NCI-H82 (cell line): ENCODE measurements around the gene LRRC8D.

Source experiments
- DNase-seq: peaks from one replicate; lab custom pipeline; 2025; lab: John Stamatoyannopoulos, UW

The LRRC8D gene

DNA sequence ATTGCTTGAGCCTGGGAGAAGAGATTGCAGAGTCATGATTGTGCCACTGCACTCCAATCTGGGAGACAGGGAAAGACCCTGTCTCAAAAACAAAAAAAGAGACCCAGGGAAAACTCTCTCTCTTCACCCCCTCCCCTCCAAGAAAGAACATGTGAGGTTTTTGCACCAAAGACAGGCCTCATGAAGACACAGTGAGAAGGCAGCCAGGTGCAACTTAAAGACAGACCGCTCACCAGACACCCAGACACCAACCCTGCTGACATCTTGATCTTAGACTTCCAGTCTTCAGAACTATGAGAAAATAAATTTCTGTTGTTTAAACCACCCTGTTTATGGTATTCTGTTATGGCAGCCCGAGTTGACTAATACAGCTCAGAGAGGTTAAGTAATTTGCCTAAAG, 13.3 kb upstream of the LRRC8D start:
- DNase-seq: no peak

- DNase-seq: peak; percentile 42
Measured at GRCh38 chr1:89807983-89808382, 12.8 kb upstream of the LRRC8D start.

DNA sequence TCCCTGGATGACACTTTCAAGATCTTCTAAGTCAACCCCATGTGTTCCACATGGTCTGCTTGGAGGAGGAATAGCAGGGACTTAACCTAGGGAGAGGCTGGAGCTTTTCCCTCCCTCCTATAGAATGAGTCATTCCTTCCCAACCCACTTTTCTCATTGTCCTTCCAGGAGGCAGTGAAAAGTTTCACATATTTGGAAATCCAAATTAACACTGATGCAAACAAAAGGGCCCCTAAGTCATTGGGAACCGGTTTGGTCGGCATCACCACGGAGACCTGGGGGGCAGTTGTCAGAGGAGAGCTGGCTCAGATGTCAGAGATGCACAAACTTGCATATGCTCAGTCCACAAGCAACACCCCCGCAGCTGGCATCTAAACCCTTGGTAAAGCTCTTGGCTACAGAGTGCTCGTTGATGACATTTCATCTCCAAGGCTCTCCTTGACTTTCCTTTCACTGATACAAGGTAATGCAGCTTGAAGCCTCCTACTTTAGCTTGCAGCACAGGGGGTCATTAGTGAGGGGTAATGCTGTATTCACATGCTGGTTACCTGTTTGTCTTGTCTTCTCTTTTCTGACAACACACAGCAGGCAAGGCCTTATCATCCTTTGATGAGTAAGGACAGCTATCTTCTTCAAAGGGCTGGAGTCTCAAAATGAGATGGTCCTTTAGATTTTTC, 12.3 kb upstream of the LRRC8D start:
- no peak for DNase-seq

- DNase-seq: no peak
Measured at GRCh38 chr1:89809556-89809955, 11.3 kb upstream of the LRRC8D start.

GRCh38 chr1:89810302-89810701, 10.5 kb upstream of the LRRC8D start:
- no peak for DNase-seq

GRCh38 chr1:89810880-89811279, 10.0 kb upstream of the LRRC8D start:
- no peak for DNase-seq

DNA sequence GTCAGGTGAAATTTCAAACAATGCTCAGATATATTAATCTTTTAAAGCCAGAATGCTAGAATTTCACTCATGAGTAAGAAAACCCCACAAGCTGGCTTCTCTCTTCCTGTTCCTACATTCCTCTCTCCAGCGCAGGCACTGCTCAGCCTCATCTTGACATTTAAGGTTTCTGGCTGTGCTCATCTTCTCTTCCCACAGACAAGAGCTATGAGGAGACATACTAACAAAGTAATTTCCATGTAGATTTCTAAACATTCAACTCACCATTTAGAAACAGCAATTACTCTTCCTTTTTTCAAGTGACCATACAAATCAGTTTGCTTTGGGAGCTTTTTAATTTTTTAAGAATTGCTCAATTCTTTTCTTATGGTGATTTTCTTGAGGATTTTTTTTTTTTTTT, 7.8 kb upstream of the LRRC8D start:
- no peak for DNase-seq

- DNase-seq: no peak
Measured at GRCh38 chr1:89815040-89815439, 5.8 kb upstream of the LRRC8D start.

DNA sequence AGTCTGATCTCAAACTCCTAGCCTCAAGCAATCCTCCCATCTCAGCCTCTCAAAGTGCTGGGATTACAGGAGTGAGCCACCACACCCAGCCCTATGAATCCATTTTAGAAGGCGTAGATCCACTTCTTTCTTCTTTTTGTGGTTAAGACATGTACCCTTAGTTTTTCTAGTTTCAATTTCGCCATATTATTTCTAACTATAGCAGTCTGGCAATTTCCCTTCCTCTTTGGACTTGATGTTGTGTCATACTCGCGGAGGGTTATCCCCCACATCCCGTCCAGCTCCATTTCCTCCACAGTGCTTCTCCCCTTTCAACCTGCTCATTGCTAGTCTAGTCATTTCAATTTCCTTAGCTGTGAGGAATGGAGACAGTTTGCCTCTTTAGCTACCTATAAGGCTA, 5.2 kb upstream of the LRRC8D start:
- no peak for DNase-seq

DNA sequence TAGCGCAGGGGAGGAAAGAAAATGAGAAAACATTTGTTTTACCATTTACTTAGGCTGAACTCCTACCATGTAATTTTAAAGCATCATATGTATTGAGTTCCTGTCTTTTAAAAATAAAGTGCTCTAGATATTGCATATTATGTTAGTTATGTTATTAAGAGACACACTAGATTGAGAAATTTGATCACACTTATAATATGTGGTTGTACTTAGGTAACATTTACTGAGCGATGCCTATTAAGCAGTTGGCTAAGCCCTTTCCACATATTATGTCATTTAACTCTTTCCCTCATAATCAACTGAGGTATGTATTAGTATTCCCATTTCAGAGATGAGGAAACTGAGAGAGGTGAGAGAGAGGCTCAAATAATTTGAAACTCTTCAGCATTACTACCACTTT, 4.5 kb upstream of the LRRC8D start:
- DNase-seq: no peak

DNA sequence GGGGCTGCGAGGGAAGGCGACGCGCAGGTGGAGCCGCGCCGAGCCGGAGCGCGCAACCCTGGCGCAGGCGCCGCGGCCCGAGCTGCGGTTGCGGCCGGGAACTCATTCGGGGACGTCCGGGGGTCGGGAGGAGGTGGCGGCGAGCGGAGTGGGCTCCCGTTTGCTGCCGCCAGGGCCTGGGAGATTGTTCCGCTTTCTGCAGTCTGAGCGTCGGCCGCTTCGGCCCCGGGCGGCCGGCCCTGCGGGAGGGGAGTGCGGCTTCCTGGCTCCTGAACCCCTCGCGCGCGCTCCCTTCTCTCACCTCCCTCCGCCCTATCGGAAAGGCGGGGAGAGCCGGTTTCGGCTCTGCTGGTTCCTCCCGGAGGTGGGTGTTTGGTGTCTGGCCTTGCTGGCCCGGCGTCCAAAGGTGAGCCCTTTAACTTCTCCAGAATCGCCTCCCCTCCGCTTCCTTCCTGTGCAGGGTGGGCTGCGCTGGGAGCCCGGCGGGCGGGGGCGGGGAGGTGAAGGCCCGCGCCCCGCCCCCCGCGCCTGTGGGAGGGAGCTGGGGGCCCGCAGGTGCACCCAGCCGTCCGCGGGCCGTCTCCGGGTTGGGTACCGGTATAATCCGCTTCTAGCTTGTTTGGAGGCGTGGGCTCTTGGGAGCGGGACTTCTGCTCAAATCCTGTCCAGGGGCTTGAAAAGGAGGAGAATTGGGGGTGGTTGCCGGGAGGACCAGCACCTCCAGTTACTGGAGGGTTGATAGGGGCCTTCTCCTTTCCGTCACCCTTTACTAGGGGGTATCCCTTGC, 683 bp downstream of the LRRC8D start:
- DNase-seq: peak; percentile 88

DNA sequence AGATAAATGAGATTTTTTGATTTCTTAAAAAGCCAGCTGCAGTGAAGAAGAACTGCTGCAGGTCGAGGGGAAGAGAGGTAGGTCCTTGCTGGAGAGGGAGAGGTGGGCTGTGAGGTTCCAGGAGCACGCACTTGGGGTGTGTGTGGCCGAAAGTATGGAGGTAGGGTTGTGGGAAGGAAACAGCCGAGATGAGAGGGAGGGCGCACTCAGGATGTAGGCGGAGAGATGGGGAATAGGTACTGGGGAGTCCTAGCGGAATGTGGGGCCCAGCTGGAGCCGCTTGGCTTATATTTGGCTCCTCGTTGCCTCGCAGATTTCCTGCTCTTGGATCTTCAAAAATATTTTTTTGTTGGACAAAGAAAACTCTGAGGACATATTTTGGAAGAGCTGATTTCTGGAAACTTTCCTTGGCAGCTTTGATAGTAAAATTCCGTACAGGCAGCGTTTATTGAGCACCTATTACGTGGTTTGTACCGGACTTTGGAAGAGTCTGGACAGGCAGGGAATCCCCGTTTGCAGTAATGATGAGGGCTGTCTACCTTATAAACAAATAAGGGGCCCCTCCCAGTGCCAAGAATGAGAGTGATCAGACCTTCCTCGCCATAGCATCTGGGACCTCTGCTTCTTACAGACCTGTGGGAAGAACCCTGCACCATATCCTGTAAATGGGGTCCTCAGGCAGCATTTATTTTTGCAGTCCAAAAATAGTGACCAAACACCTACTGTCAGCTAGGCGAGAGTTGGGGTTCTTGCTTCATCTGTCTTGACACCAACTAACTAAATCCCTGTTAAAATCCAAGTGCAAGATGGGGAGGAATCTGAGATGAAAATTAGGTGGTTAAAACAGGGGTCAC, 1.5 kb downstream of the LRRC8D start:
- peak; percentile 25 for DNase-seq

GRCh38 chr1:89822999-89823628, 2.3 kb downstream of the LRRC8D start:
- DNase-seq: peak; percentile 66

GRCh38 chr1:89823679-89824292, 3.0 kb downstream of the LRRC8D start:
- DNase-seq: peak; percentile 16

DNA sequence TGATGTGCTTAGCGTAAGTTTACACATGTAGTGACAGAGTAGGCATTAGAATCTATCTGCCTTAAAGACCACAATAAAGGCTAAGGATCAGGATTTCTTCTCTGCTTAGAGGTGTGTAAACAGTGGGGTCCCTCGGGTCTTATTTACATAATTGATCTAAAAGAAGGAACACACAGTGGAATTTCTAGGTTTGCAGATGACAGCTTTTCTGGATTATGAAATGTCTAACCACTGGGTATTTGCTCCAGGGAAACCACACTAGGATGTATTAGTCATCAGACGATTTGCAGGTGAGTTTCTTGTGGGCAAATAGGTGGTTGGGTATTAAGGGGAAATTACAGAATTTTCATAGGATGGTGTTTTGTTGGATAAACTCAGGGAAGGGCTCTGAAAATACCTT, 5.8 kb downstream of the LRRC8D start:
- no peak for DNase-seq

DNA sequence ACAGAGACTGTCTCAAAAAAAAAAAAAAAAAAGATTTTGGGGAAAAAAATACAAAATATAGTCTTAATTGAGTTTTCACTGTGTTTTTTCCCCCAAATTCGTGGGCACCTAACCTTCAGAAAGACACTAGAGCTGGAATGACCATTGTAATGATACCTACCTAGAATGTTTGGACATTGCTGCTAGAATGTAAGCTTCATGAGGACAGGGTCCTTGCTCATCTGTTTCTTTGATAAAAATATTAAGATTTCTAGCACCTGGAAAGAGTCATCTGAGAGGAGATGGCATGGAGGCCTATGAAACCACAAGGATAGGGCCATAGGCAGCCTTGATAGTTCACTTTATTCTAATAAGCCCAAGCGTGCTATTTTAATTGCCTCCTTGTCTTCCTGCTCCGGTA, 6.5 kb downstream of the LRRC8D start:
- DNase-seq: no peak

DNA sequence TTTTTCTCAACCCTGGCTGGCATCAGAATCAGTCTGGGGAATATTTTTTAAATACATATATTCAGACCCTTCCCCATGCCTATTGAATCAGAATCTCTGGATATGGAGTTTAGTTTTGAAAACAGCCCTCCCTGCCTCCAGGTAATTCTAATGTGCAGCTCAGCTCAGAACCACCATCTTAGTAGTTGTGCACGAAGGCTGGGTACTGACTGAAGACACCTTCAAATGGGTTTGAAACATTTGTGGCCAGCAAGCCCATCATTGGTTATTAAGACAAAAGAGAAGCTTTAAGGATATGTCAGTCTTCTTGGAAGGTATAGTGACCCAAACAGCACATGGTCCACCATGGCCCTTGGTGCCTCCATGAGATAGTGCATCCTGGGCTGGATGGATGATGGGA, 7.1 kb downstream of the LRRC8D start:
- DNase-seq: no peak

GRCh38 chr1:89829186-89829585, 8.4 kb downstream of the LRRC8D start:
- no peak for DNase-seq

- DNase-seq: peak; percentile 11
Measured at GRCh38 chr1:89831462-89832120, 10.8 kb downstream of the LRRC8D start.

GRCh38 chr1:89832496-89833127, 11.8 kb downstream of the LRRC8D start:
- DNase-seq: no peak
